IPS-20b (cell line): ENCODE data around the gene TNFSF13.

Experiments used
- H3K27ac ChIP-seq: one replicate; pipeline ENCODE4 v1.5.1; 2013; ENCODE audit warnings: low read length
- H3K27me3 ChIP-seq: 2 replicates; pipeline ENCODE4 v1.6.1; 2013; ENCODE audit warnings: mild to moderate bottlenecking, low read length, inconsistent platforms; ENCODE audit not compliant: insufficient read depth
- H3K36me3 ChIP-seq: 2 replicates; pipeline ENCODE4 v1.6.1; 2013; ENCODE audit warnings: low read depth, mild to moderate bottlenecking, inconsistent platforms, low read length, moderate library complexity; ENCODE audit not compliant: insufficient read depth
- H3K4me1 ChIP-seq: 2 replicates; pipeline ENCODE4 v1.6.1; 2013; ENCODE audit warnings: mild to moderate bottlenecking, control low read depth, inconsistent platforms, low read length, moderate library complexity; ENCODE audit not compliant: insufficient read depth
- H3K4me3 ChIP-seq: 2 replicates; pipeline ENCODE4 v1.5.1; 2013; ENCODE audit warnings: mild to moderate bottlenecking, low read length, inconsistent platforms
- H3K9ac ChIP-seq: 2 replicates; pipeline ENCODE4 v1.6.1; 2013; ENCODE audit warnings: low read depth, mild to moderate bottlenecking, inconsistent platforms, low read length, moderate library complexity
- H3K9me3 ChIP-seq: 2 replicates; pipeline ENCODE4 v1.6.1; 2013; ENCODE audit warnings: mild to moderate bottlenecking, low read depth, low read length, inconsistent platforms; ENCODE audit not compliant: insufficient read depth

The TNFSF13 gene

GRCh38 chr17:7553356-7553755, 5.2 kb upstream of the TNFSF13 start:
- no peaks in the 10 kb centered on the region for H3K36me3 ChIP-seq
- H3K9ac ChIP-seq = no peak overlapping the region
- no peaks in the 10 kb centered on the region for H3K9me3 ChIP-seq
- H3K4me1 ChIP-seq = peaks cover 13% of the 10 kb centered on the region
- no peak overlapping the region for H3K4me3 ChIP-seq
- peaks cover 10% of the 10 kb centered on the region; the same call in 1 of the 2 replicates for H3K27me3 ChIP-seq
- no peak overlapping the region for H3K27ac ChIP-seq

DNA sequence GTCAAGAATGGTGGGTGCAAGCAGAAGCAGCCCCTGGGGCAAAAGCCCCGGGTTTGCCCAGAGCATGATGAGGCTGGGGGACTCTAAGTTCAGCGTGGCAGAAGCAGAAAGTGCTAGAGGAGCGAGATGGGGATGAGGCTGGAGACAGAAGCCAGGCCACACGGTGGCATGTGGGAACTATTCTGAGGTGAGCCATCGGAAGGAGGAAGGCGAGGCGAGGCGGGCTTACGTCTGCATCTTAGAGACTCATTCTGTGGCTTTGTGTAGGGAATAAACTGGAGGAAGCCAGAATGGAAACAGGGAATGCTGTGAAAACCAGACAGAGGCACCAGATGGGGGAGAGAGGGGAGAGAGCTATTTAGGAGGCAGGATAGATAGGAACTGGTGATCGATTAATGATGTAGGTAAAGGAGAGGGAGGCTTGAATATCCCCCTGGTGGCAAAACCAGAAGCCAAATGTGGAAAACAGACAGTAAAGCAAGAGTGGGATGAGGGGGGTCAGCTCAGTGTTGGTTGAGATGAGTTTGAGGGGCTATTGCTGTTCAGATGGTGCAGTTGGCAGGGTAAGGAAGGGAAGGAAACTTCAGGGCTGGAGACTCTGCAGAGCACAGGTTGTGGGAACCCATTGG, 3.1 kb upstream of the TNFSF13 start:
- H3K27ac ChIP-seq = no peak overlapping the region
- H3K9ac ChIP-seq = no peak overlapping the region
- H3K4me3 ChIP-seq = no peak overlapping the region
- H3K27me3 ChIP-seq = no peaks in the 10 kb centered on the region
- no peaks in the 10 kb centered on the region for H3K9me3 ChIP-seq
- no peaks in the 10 kb centered on the region for H3K36me3 ChIP-seq
- H3K4me1 ChIP-seq = peaks cover 26% of the 10 kb centered on the region

GRCh38 chr17:7556627-7557026, 1.9 kb upstream of the TNFSF13 start:
- H3K9me3 ChIP-seq = no peaks in the 10 kb centered on the region
- H3K9ac ChIP-seq = no peak overlapping the region
- peaks cover 30% of the 10 kb centered on the region for H3K4me1 ChIP-seq
- no peaks in the 10 kb centered on the region for H3K36me3 ChIP-seq
- H3K4me3 ChIP-seq = no peak overlapping the region
- H3K27ac ChIP-seq = no peak overlapping the region
- no peaks in the 10 kb centered on the region for H3K27me3 ChIP-seq

DNA sequence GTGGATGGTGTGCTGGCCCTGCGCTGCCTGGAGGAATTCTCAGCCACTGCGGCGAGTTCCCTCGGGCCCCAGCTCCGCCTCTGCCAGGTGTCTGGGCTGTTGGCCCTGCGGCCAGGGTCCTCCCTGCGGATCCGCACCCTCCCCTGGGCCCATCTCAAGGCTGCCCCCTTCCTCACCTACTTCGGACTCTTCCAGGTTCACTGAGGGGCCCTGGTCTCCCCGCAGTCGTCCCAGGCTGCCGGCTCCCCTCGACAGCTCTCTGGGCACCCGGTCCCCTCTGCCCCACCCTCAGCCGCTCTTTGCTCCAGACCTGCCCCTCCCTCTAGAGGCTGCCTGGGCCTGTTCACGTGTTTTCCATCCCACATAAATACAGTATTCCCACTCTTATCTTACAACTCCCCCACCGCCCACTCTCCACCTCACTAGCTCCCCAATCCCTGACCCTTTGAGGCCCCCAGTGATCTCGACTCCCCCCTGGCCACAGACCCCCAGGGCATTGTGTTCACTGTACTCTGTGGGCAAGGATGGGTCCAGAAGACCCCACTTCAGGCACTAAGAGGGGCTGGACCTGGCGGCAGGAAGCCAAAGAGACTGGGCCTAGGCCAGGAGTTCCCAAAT, 1.3 kb upstream of the TNFSF13 start:
- Histone ChIP-seq H3K27me3 (no peaks in the 10 kb centered on the region), H3K4me3 (no peak overlapping the region), H3K9me3 (no peaks in the 10 kb centered on the region), H3K9ac (peak overlapping the region; percentile 37; the same call in 1 of the 2 replicates), H3K4me1 (peaks cover 30% of the 10 kb centered on the region), H3K27ac (no peak overlapping the region), H3K36me3 (no peaks in the 10 kb centered on the region)

DNA sequence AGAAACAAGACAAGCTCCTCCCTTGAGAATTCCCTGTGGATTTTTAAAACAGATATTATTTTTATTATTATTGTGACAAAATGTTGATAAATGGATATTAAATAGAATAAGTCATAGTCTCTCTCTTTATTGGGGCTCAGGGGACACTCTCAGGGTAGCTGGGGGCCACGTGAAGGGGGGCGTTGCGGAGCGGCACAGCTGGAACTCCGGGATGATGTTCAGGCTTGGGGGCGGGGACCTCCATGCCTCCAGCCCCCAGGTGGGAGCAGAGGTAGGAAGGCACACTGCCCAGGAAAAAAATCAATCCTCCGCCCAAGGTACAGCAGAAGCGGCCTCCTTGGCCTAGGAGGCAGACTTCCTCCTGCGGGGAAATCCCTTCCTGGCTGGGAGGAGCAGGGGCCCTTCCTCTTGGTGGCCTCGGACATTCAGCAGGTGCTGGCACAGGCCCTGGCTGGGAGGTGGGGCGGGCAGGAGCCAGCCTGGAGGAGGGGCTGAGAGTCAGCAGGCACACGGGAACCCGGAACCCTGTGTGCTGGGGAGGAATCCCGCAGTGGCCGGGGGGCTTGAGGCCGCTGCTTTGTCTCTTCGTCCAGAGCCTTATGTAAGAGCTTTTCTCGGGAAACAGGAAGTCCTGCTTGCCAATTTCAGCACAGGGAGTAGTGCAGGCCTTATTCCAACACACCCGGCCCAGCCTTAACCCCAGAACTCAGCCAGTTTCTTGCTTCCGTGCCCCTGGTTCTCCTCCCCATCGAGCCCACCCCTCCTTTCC, 591 bp upstream of the TNFSF13 start:
- Histone ChIP-seq H3K36me3 (no peaks in the 10 kb centered on the region), H3K4me3 (peak overlapping the region; percentile 45; the same call in 1 of the 2 replicates), H3K9ac (peak overlapping the region; percentile 70; the same call in 1 of the 2 replicates), H3K9me3 (no peaks in the 10 kb centered on the region), H3K27me3 (no peaks in the 10 kb centered on the region), H3K4me1 (peaks cover 34% of the 10 kb centered on the region), H3K27ac (no peak overlapping the region)

GRCh38 chr17:7559320-7560171, 996 bp downstream of the TNFSF13 start:
- Histone ChIP-seq H3K27me3 (no peaks in the 10 kb centered on the region), H3K9ac (0 out of 2 replicates have a peak overlapping the region, but pooled peaks have one; percentile 10), H3K36me3 (peaks cover 12% of the 10 kb centered on the region), H3K9me3 (no peaks in the 10 kb centered on the region), H3K4me3 (no peak overlapping the region), H3K27ac (no peak overlapping the region), H3K4me1 (peaks cover 35% of the 10 kb centered on the region)

- H3K36me3 ChIP-seq = peaks cover 21% of the 10 kb centered on the region
- peak overlapping the region; percentile 22 for H3K27ac ChIP-seq
- peak overlapping the region; percentile 94 for H3K4me3 ChIP-seq
- no peaks in the 10 kb centered on the region for H3K9me3 ChIP-seq
- peak overlapping the region; percentile 91 for H3K9ac ChIP-seq
- H3K4me1 ChIP-seq = peaks cover 35% of the 10 kb centered on the region
- no peaks in the 10 kb centered on the region for H3K27me3 ChIP-seq
Measured at GRCh38 chr17:7560172-7561027, 1.9 kb downstream of the TNFSF13 start.

DNA sequence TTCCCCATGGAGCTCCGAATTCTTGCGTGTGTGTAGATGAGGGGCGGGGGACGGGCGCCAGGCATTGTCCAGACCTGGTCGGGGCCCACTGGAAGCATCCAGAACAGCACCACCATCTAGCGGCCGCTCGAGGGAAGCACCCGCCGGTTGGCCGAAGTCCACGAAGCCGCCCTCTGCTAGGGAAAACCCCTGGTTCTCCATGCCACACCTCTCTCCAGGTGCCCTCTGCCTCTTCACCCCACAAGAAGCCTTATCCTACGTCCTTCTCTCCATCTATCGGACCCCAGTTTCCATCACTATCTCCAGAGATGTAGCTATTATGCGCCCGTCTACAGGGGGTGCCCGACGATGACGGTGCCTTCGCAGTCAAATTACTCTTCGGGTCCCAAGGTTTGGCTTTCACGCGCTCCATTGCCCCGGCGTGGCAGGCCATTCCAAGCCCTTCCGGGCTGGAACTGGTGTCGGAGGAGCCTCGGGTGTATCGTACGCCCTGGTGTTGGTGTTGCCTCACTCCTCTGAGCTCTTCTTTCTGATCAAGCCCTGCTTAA, 2.6 kb downstream of the TNFSF13 start:
- H3K27me3 ChIP-seq = no peaks in the 10 kb centered on the region
- H3K9ac ChIP-seq = peak overlapping the region; percentile 91; the same call in 1 of the 2 replicates
- peak overlapping the region; percentile 64 for H3K27ac ChIP-seq
- H3K36me3 ChIP-seq = peaks cover 28% of the 10 kb centered on the region
- H3K9me3 ChIP-seq = no peaks in the 10 kb centered on the region
- peak overlapping the region; percentile 94 for H3K4me3 ChIP-seq
- H3K4me1 ChIP-seq = peaks cover 35% of the 10 kb centered on the region

DNA sequence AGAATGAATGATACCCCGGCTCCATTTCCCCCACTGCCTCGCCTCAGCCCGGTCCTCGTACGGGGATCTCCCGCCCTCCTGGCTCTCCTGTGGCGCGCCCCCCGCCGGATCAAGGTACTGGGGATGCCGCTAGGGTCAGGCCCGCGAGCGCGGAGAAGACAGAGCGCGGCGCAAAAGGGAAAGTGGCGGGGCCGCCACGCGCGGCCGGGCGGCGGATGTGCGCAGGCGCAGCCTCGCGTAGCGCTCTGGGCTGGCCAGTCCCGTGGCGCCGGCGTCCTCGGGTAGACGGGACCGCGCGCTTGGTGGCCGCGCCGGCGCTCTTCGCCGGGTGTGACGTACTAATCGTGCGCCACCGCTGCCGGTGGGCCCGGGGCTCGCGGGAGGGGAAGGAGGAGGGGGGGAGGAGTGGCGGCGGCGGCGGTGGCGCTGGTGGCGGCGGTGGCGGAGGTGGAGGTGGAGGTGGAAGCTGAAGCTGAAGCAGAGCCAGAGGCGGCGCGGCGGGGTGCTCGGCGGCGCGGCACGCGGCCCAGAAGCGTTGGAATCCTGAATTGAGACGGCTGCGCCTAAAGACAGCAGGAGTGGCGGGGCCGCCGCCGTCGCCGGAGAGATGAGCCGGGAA, 3.1 kb downstream of the TNFSF13 start, which contains the start of gene SENP3:
Gene SENP3, plus strand, starts transcription at position 331 of the 619 bp plus-strand sequence. CDS start 1,158 bp downstream, outside the sequence.
- H3K9ac ChIP-seq = peak within 1 kb of the TSS; percentile 91
- peak within 1 kb of the TSS; percentile 94 for H3K4me3 ChIP-seq
- peaks cover 33% of the 10 kb centered on the region for H3K36me3 ChIP-seq
- H3K4me1 ChIP-seq = peaks cover 35% of the 10 kb centered on the region
- H3K27me3 ChIP-seq = no peaks in the 10 kb centered on the region
- peak within 1 kb of the TSS; percentile 64 for H3K27ac ChIP-seq
- H3K9me3 ChIP-seq = no peaks in the 10 kb centered on the region

DNA sequence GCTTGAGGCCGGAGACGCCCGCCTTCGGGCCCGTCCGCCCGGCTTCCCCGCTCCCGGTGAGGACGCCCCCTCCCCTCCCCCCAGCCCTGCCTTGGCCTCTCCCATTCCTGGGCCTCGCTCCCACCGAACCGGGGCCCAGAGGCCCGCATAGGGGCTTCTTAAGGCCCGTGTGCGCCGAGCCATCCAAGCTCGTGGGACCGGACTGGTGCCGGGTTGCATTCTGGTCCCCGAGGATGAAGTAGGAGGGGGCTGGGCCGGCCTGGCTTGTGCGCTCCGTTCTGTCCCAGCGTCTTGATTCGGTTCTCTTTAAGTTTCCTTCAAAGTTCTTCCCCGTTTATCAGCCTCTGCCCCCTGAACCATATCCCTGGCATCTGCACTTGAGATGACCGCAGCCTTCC, 3.7 kb downstream of the TNFSF13 start:
- Histone ChIP-seq H3K4me3 (peak overlapping the region; percentile 94), H3K36me3 (peaks cover 38% of the 10 kb centered on the region), H3K9me3 (no peaks in the 10 kb centered on the region), H3K9ac (peak overlapping the region; percentile 87), H3K4me1 (peaks cover 32% of the 10 kb centered on the region), H3K27me3 (no peaks in the 10 kb centered on the region), H3K27ac (peak overlapping the region; percentile 64)
